Parathyroid adenoma (tissue), 2 donors: ENCODE results near the gene ASZ1.
A peak's percentile ranks its signal among the peaks of the same experiment; 100 is the strongest.

Experiments
- H2AFZ ChIP-seq: fragments of 300-600 bp; sonication (generic); one replicate; pipeline ENCODE4 v1.7.0; 2017; ENCODE audit warnings: antibody characterized with exemption, mild to moderate bottlenecking
- H3K27ac ChIP-seq: fragments of 300-600 bp; sonication (generic); one replicate; pipeline ENCODE4 v1.7.0; 2017
- H3K27me3 ChIP-seq: fragments of 300-600 bp; sonication (generic); one replicate; pipeline ENCODE4 v1.7.0; 2017; ENCODE audit warnings: low read length; ENCODE audit not compliant: control insufficient read depth, insufficient read depth
- H3K36me3 ChIP-seq: fragments of 300-600 bp; sonication (generic); one replicate; pipeline ENCODE4 v1.7.0; 2017; ENCODE audit warnings: low read length; ENCODE audit not compliant: control insufficient read depth, insufficient read depth
- H3K4me1 ChIP-seq: fragments of 300-600 bp; sonication (generic); one replicate; pipeline ENCODE4 v1.7.0; 2017; ENCODE audit warnings: control low read depth
- H3K4me2 ChIP-seq: fragments of 300-600 bp; sonication (generic); one replicate; pipeline ENCODE4 v1.7.0; 2017; ENCODE audit warnings: low read length
- H3K4me3 ChIP-seq: fragments of 300-600 bp; sonication (generic); one replicate; pipeline ENCODE4 v1.7.0; 2017; ENCODE audit warnings: low read depth, low read length
- H3K79me2 ChIP-seq: fragments of 300-600 bp; sonication (generic); one replicate; pipeline ENCODE4 v1.7.0; 2017; ENCODE audit warnings: control low read depth
- H3K9ac ChIP-seq: fragments of 300-600 bp; sonication (generic); one replicate; pipeline ENCODE4 v1.7.0; 2017; ENCODE audit warnings: mild to moderate bottlenecking
- H3K9me3 ChIP-seq: fragments of 300-600 bp; sonication (generic); one replicate; pipeline ENCODE4 v1.7.0; 2017; ENCODE audit warnings: low read length; ENCODE audit not compliant: control insufficient read depth
- TF ChIP-seq, protein P1 (sequence below): fragments of 300-600 bp; sonication (generic); IDR thresholded peaks from one replicate; pipeline ENCODE4 v1.7.0; 2017; ENCODE audit warnings: antibody characterized with exemption, mild to moderate bottlenecking
- donor health status: primary hyperparathyroidism.

ASZ1 gene

DNA sequence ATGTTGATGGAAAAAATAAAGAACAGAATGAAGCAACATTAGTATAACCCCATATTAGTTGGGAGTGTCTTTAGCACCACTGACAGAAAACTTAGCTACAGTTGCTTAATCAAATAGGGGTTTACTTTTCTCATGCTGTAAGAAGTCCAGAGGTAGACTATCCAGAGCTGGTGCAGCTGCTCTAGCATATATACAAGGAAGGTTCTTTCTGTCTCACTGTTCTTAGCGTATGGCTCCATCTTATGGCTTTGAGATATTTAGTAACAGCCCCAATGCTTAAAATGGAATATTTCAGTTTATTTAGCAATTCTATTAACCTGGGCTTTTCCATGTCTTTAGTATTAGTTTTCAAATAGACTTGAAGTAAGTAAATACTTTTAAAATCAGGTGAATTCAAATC, 89.3 kb downstream of the ASZ1 start:
- H3K4me3 ChIP-seq = no peak overlapping the region
- no peaks in the 10 kb centered on the region for H3K4me1 ChIP-seq
- no peaks in the 10 kb centered on the region for H3K9me3 ChIP-seq
- TF ChIP-seq, protein P1, sequence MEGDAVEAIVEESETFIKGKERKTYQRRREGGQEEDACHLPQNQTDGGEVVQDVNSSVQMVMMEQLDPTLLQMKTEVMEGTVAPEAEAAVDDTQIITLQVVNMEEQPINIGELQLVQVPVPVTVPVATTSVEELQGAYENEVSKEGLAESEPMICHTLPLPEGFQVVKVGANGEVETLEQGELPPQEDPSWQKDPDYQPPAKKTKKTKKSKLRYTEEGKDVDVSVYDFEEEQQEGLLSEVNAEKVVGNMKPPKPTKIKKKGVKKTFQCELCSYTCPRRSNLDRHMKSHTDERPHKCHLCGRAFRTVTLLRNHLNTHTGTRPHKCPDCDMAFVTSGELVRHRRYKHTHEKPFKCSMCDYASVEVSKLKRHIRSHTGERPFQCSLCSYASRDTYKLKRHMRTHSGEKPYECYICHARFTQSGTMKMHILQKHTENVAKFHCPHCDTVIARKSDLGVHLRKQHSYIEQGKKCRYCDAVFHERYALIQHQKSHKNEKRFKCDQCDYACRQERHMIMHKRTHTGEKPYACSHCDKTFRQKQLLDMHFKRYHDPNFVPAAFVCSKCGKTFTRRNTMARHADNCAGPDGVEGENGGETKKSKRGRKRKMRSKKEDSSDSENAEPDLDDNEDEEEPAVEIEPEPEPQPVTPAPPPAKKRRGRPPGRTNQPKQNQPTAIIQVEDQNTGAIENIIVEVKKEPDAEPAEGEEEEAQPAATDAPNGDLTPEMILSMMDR = no peak
- H3K79me2 ChIP-seq = no peaks in the 10 kb centered on the region
- no peak overlapping the region for H3K4me2 ChIP-seq
- H3K36me3 ChIP-seq = no peaks in the 10 kb centered on the region
- H2AFZ ChIP-seq = no peak overlapping the region
- H3K9ac ChIP-seq = no peak overlapping the region
- H3K27ac ChIP-seq = no peak overlapping the region
- H3K27me3 ChIP-seq = no peaks in the 10 kb centered on the region

DNA sequence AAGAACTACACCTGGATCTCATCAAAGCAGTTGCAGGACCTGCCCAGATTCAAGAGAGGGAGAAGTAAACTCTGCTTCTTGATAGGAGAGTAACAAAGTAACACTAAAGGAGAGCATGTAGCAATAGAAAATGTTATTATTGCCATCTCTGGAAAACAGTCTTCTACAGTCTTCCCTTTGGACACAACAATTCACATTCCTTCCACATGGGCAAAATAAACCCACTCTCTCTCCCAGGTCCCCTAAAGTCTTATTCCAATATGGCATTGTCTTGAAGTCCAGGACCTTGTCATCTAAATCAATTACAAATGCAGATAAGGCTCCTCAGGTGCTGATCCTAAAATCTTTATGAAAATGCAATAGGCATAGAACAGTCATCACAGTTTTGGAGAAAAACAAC, 94.1 kb downstream of the ASZ1 start:
- Histone ChIP-seq H3K9me3 (peaks cover 4% of the 10 kb centered on the region), H3K9ac (no peak overlapping the region), H2AFZ (no peak overlapping the region), H3K4me1 (no peaks in the 10 kb centered on the region), H3K27ac (no peak overlapping the region), H3K79me2 (no peaks in the 10 kb centered on the region), H3K36me3 (no peaks in the 10 kb centered on the region), H3K4me2 (no peak overlapping the region), H3K4me3 (no peak overlapping the region), H3K27me3 (no peaks in the 10 kb centered on the region)
- TF ChIP-seq, protein P1 = no peak

- H3K4me1 ChIP-seq = no peaks in the 10 kb centered on the region
- no peaks in the 10 kb centered on the region for H3K79me2 ChIP-seq
- no peak overlapping the region for H3K9ac ChIP-seq
- TF ChIP-seq, protein P1 = no peak
- H3K4me3 ChIP-seq = no peak overlapping the region
- no peak overlapping the region for H3K27ac ChIP-seq
- H3K9me3 ChIP-seq = peaks cover 4% of the 10 kb centered on the region
- H3K4me2 ChIP-seq = no peak overlapping the region
- H3K36me3 ChIP-seq = no peaks in the 10 kb centered on the region
- no peak overlapping the region for H2AFZ ChIP-seq
- H3K27me3 ChIP-seq = no peaks in the 10 kb centered on the region
Measured at GRCh38 chr7:117332031-117332430, 95.3 kb downstream of the ASZ1 start.

GRCh38 chr7:117325836-117326235, 101.5 kb downstream of the ASZ1 start:
- Histone ChIP-seq H3K36me3 (peaks cover 2% of the 10 kb centered on the region), H3K4me3 (no peak overlapping the region), H3K4me2 (no peak overlapping the region), H3K79me2 (no peaks in the 10 kb centered on the region), H3K27ac (no peak overlapping the region), H3K9me3 (peaks cover 4% of the 10 kb centered on the region), H3K27me3 (no peaks in the 10 kb centered on the region), H3K4me1 (no peaks in the 10 kb centered on the region), H2AFZ (no peak overlapping the region), H3K9ac (no peak overlapping the region)
- TF ChIP-seq, protein P1 = no peak

DNA sequence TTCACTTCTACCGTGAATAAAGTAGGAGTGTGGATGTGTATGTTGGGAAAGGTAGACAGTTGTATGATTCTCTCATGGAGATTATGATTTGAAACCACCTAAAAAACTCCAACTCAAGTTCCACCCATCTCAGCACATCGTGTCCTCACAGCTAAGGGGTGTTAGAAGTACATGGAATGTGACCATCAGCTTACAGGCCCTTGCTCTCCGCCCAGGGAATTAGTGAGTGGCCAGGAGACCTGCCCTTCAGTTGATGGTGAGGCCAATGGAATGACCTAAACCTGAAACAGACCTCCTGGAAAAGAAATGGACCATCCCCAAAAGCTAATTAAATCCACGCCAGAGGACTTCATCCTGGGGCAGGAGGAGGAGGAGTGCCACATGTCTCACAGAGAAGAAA, 102.3 kb downstream of the ASZ1 start:
- H3K9me3 ChIP-seq = no peaks in the 10 kb centered on the region
- no peaks in the 10 kb centered on the region for H3K4me1 ChIP-seq
- peak overlapping the region; percentile 82 for H3K4me2 ChIP-seq
- no peak overlapping the region for H2AFZ ChIP-seq
- H3K9ac ChIP-seq = no peak overlapping the region
- H3K79me2 ChIP-seq = no peaks in the 10 kb centered on the region
- H3K27ac ChIP-seq = no peak overlapping the region
- peak overlapping the region; percentile 49 for H3K4me3 ChIP-seq
- TF ChIP-seq, protein P1 = no peak
- H3K36me3 ChIP-seq = peaks cover 2% of the 10 kb centered on the region
- no peaks in the 10 kb centered on the region for H3K27me3 ChIP-seq
